HepG2 (cell line): Measurements from ENCODE around the gene ME2. TPM values are rescaled to one million over a fixed set of nuclear protein-coding genes. Genes with fewer than 3 reads are reported as not detected.

Source experiments
- BORCS8-MEF2B ChIP-seq: sonication (generic); formaldehyde crosslinking; IDR thresholded peaks from 2 replicates; pipeline ENCODE4 v1.8.0; 2022; ENCODE audit warnings: mild to moderate bottlenecking, missing genetic modification reagents
- DZIP1 ChIP-seq: sonication (generic); formaldehyde crosslinking; IDR thresholded peaks from 2 replicates; pipeline ENCODE4 v1.5.0; 2020; ENCODE audit warnings: mild to moderate bottlenecking, missing genetic modification reagents
- FOSL1 ChIP-seq: sonication (generic); formaldehyde crosslinking; IDR thresholded peaks from 2 replicates; pipeline ENCODE4 v1.9.0; 2021; ENCODE audit warnings: missing genetic modification reagents, borderline replicate concordance
- GATA4 ChIP-seq: sonication (generic); IDR thresholded peaks from 2 replicates; pipeline ENCODE4 v1.6.1; 2016; ENCODE audit warnings: antibody characterized with exemption, low read depth, borderline replicate concordance
- GMEB2 ChIP-seq: IDR thresholded peaks from 2 replicates; pipeline ENCODE4 v1.6.1; 2016; ENCODE audit warnings: missing biosample characterization, missing genetic modification reagents, low read depth
- GZF1 ChIP-seq: sonication (generic); formaldehyde crosslinking; IDR thresholded peaks from 2 replicates; pipeline ENCODE4 v1.5.1; 2020; ENCODE audit warnings: mild to moderate bottlenecking, missing genetic modification reagents
- HINFP ChIP-seq: sonication (generic); formaldehyde crosslinking; IDR thresholded peaks from 2 replicates; pipeline ENCODE4 v1.4.0; 2020; ENCODE audit warnings: low read depth, mild to moderate bottlenecking, missing genetic modification reagents
- NONO ChIP-seq, 2 experiments: fragments of 450-650 bp in 1 of 2; sonication (generic) in 1 of 2; formaldehyde crosslinking in 1 of 2; IDR thresholded peaks in 1 of 2; conservative IDR thresholded peaks in 1 of 2; 2 replicates each; pipeline versions ENCODE4 v1.6.1 to v1.8.0; 2017 to 2022; ENCODE audit warnings: mild to moderate bottlenecking in 1 of 2, missing genetic modification reagents in 1 of 2, moderate library complexity in 1 of 2
- NR2F1 ChIP-seq, 2 experiments: fragments of 450-650 bp in 1 of 2; formaldehyde crosslinking in 1 of 2; IDR thresholded peaks; 2 replicates each; pipeline versions ENCODE4 v1.5.0 to v1.6.1; 2016 to 2020; ENCODE audit warnings: mild to moderate bottlenecking in 1 of 2, missing compliant biosample characterization in 1 of 2, missing genetic modification reagents in 1 of 2, moderate library complexity in 1 of 2
- RBM39 ChIP-seq: fragments of 200-400 bp; formaldehyde crosslinking; IDR thresholded peaks from one replicate; pipeline ENCODE4 v1.6.1; 2018; ENCODE audit warnings: antibody characterized with exemption, mild to moderate bottlenecking, low read depth, low read length; ENCODE audit not compliant: poor library complexity, severe bottlenecking
- RFX5 ChIP-seq: IDR thresholded peaks from 2 replicates; pipeline ENCODE4 v1.6.1; 2011; ENCODE audit warnings: low read depth, low read length, improper control_type of control experiment
- TRIM24 ChIP-seq: sonication (generic); formaldehyde crosslinking; IDR thresholded peaks from 2 replicates; pipeline ENCODE4 v1.8.0; 2022; ENCODE audit warnings: mild to moderate bottlenecking, missing genetic modification reagents
- ZBTB7A ChIP-seq: sonication (generic); formaldehyde crosslinking; IDR thresholded peaks from 2 replicates; pipeline ENCODE4 v1.8.0; 2022; ENCODE audit warnings: mild to moderate bottlenecking, missing genetic modification reagents
- ZC3H4 ChIP-seq: sonication (generic); formaldehyde crosslinking; IDR thresholded peaks from 2 replicates; pipeline ENCODE4 v1.4.0; 2020; ENCODE audit warnings: missing genetic modification reagents, borderline replicate concordance
- ZNF274 ChIP-seq: sonication (generic); formaldehyde crosslinking; IDR thresholded peaks from 2 replicates; pipeline ENCODE4 v1.5.1; 2020; ENCODE audit warnings: mild to moderate bottlenecking, missing genetic modification reagents
- ZNF337 ChIP-seq: sonication (generic); formaldehyde crosslinking; IDR thresholded peaks from 2 replicates; pipeline ENCODE4 v1.5.1; 2020; ENCODE audit warnings: missing genetic modification reagents, low read depth, mild to moderate bottlenecking, borderline replicate concordance
- ZNF414 ChIP-seq: sonication (generic); formaldehyde crosslinking; IDR thresholded peaks from 2 replicates; pipeline ENCODE4 v1.5.0; 2020; ENCODE audit warnings: missing genetic modification reagents
- ZNF530 ChIP-seq: sonication (generic); formaldehyde crosslinking; IDR thresholded peaks from 2 replicates; pipeline ENCODE4 v1.5.0; 2020; ENCODE audit warnings: low read depth, mild to moderate bottlenecking, missing genetic modification reagents
- ZNF597 ChIP-seq: sonication (generic); formaldehyde crosslinking; IDR thresholded peaks from 2 replicates; pipeline ENCODE4 v1.5.0; 2020; ENCODE audit warnings: missing genetic modification reagents
- polyA plus RNA-seq, 8 experiments: library from polyadenylated mRNA; depleted of rRNA in 3 of 8; stranded (reverse) in 7 of 8; unstranded in 1 of 8; fragments of >200 nt; fragmentation: Illumina TruSeq in 4 of 8; extraction: Trizol in 4 of 8; gene quantifications; 2 replicates each; pipeline versions ENCODE4 v1.2.1 to v1.2.3, GENCODE V29; 2011 to 2016; ENCODE audit warnings: low read depth in 4 of 8, missing spikeins in 1 of 8, mixed read lengths in 1 of 8; ENCODE audit not compliant: insufficient read depth in 1 of 8
- total RNA-seq, 5 experiments: library from RNA; depleted of rRNA; stranded (reverse); fragments of >200 nt; fragmentation: Illumina TruSeq; extraction: Trizol; gene quantifications; 2 replicates each; pipeline ENCODE4 v1.2.3, GENCODE V29; 2016; ENCODE audit warnings: low read depth in 1 of 5

The ME2 gene
- total and polyA plus RNA-seq, 2 of the 13 experiments (the other 11 are each of a cell fraction or from before 2014, with no cell fraction given) = 17.3 to 20.6 TPM

GRCh38 chr18:50967714-50968661 lies 89.1 kb downstream of the ME2 start, which contains the start of gene ELAC1 (continued):
- TF ChIP-seq ZC3H4 (no peak), ZNF597 (no peak), ZNF530 (CRISPR knock-in tag) (no peak), DZIP1 (CRISPR knock-in tag) (no peak; the same call in 1 of the 2 replicates), ZNF414 (no peak), ZNF274 (no peak), NONO (IDR thresholded peaks at IDR 0.05) (no peak), NONO (CRISPR knock-in tag; conservative IDR thresholded peaks at IDR 0.05) (peak; percentile 78; the same call in 1 of the 2 replicates), GATA4 (no peak), RBM39 (no peak), BORCS8-MEF2B (CRISPR knock-in tag) (peak; percentile 81; the same call in 1 of the 2 replicates), GZF1 (no peak), GMEB2 (CRISPR knock-in tag) (no peak), ZNF337 (no peak), FOSL1 (CRISPR knock-in tag) (no peak), RFX5 (no peak), NR2F1 (CRISPR knock-in tag; IDR thresholded peaks at IDR 0.05) (no peak), ZBTB7A (CRISPR knock-in tag) (no peak), TRIM24 (CRISPR knock-in tag) (no peak), HINFP (CRISPR knock-in tag) (no peak; the same call in 1 of the 2 replicates)
